SK-N-SH (cell line): ENCODE data around the gene GADL1. TPM values are rescaled to one million over a fixed set of nuclear protein-coding genes. Genes with fewer than 3 reads are reported as not detected.

ENCODE experiments used
- CTCF ChIA-PET: fragments of 300-600, 350-600 bp; formaldehyde crosslinking; extraction: SDS; loops from one replicate; lab custom pipeline; 2021; lab: Yijun Ruan, JAX
- POLR2A ChIA-PET: fragments of 350-600 bp; sonication (Branson Sonifier 250); formaldehyde crosslinking; extraction: SDS; loops from one replicate; lab custom pipeline; 2020; ENCODE audit warnings: antibody characterized with exemption, inconsistent platforms; lab: Yijun Ruan, JAX
- DNase-seq: peaks from one replicate; pipeline ENCODE4 v3.0.0; 2012
- H2AFZ ChIP-seq: fragments of 200-600 bp; sonication (generic); 2 replicates; pipeline ENCODE4 v1.8.1; 2016; ENCODE audit warnings: antibody characterized with exemption, mild to moderate bottlenecking, low read depth
- H3F3A ChIP-seq: fragments of 200-600 bp; sonication (generic); replicated peaks from 2 replicates; pipeline ENCODE3; 2016; ENCODE audit warnings: antibody characterized with exemption, mild to moderate bottlenecking; ENCODE audit not compliant: insufficient read depth
- H3K27ac ChIP-seq, 2 experiments: fragments of 200-500 bp in 1 of 2; fragments of 200-600 bp in 1 of 2; sonication (Bioruptor generic) in 1 of 2; sonication (generic), shearing (Covaris generic) in 1 of 2; 2 replicates each; pipeline versions ENCODE4 v1.5.1 to v1.6.1; 2014 to 2016; ENCODE audit warnings: low read depth in 2 of 2, inconsistent platforms in 1 of 2, low read length in 1 of 2, mild to moderate bottlenecking in 1 of 2, mixed read lengths in 1 of 2
- H3K27me3 ChIP-seq: fragments of 200-600 bp; sonication (generic), shearing (Covaris generic); 2 replicates; pipeline ENCODE4 v1.6.1; 2016; ENCODE audit warnings: mixed run types; ENCODE audit not compliant: insufficient read depth
- H3K36me3 ChIP-seq, 2 experiments: fragments of 200-500 bp in 1 of 2; fragments of 200-600 bp in 1 of 2; sonication (Bioruptor generic) in 1 of 2; sonication (generic) in 1 of 2; replicated peaks in 1 of 2; 2 replicates each; pipeline versions ENCODE3 to v1.5.1; 2014 to 2016; ENCODE audit warnings: low read length in 1 of 2, mild to moderate bottlenecking in 1 of 2; ENCODE audit not compliant: insufficient read depth in 2 of 2, control insufficient read depth in 1 of 2
- H3K4me1 ChIP-seq, 2 experiments: fragments of 200-500 bp in 1 of 2; fragments of 200-600 bp in 1 of 2; sonication (Bioruptor generic) in 1 of 2; sonication (generic), shearing (Covaris generic) in 1 of 2; 2 replicates each; pipeline versions ENCODE4 v1.5.1 to v1.6.1; 2014 to 2016; ENCODE audit warnings: low read depth in 1 of 2, low read length in 1 of 2, mixed run types in 1 of 2; ENCODE audit not compliant: insufficient read depth in 2 of 2, control insufficient read depth in 1 of 2
- H3K4me2 ChIP-seq: fragments of 200-600 bp; sonication (generic), shearing (Covaris generic); 2 replicates; pipeline ENCODE4 v1.6.1; 2017; ENCODE audit warnings: mixed run types
- H3K4me3 ChIP-seq, 2 experiments: fragments of 200-500 bp in 1 of 2; fragments of 200-600 bp in 1 of 2; sonication (Bioruptor generic) in 1 of 2; sonication (generic), shearing (Covaris generic) in 1 of 2; 2 replicates each; pipeline versions ENCODE4 v1.5.1 to v1.8.1; 2014 to 2016; ENCODE audit warnings: low read depth in 2 of 2, inconsistent platforms in 1 of 2, low read length in 1 of 2, mild to moderate bottlenecking in 1 of 2, mixed read lengths in 1 of 2, moderate library complexity in 1 of 2
- H3K79me2 ChIP-seq: fragments of 200-600 bp; sonication (generic); 2 replicates; pipeline ENCODE4 v1.8.1; 2017; ENCODE audit warnings: mild to moderate bottlenecking; ENCODE audit not compliant: insufficient read depth
- H3K9ac ChIP-seq: fragments of 200-600 bp; sonication (generic); 2 replicates; pipeline ENCODE4 v1.6.1; 2017; ENCODE audit warnings: mixed run types
- H3K9me2 ChIP-seq: fragments of 200-600 bp; sonication (generic); 2 replicates; pipeline ENCODE4 v1.6.1; 2017; ENCODE audit warnings: mixed run types
- H3K9me3 ChIP-seq: fragments of 200-600 bp; sonication (generic); 2 replicates; pipeline ENCODE4 v1.6.1; 2017; ENCODE audit warnings: mixed run types, mild to moderate bottlenecking, moderate library complexity
- H4K20me1 ChIP-seq: fragments of 200-600 bp; sonication (generic); 2 replicates; pipeline ENCODE4 v1.6.1; 2017; ENCODE audit warnings: mild to moderate bottlenecking, mixed run types; ENCODE audit not compliant: insufficient read depth
- CTCF ChIP-seq: fragments of 200-600 bp; sonication (generic); IDR thresholded peaks from 2 replicates; pipeline ENCODE4 v1.6.1; 2017; ENCODE audit warnings: antibody characterized with exemption, mild to moderate bottlenecking, moderate library complexity
- ELF1 ChIP-seq: IDR thresholded peaks from 2 replicates; pipeline ENCODE4 v1.4.0; 2012
- EP300 ChIP-seq, 2 experiments: IDR thresholded peaks; 2 replicates each; pipeline versions ENCODE4 v1.4.0 to v1.6.1; 2012; ENCODE audit warnings: borderline replicate concordance in 1 of 2, low read depth in 1 of 2, low read length in 1 of 2
- EZH2phosphoT487 ChIP-seq: fragments of 200-600 bp; sonication (generic); IDR thresholded peaks from 2 replicates; pipeline ENCODE4 v1.6.1; 2017; ENCODE audit warnings: low read depth, mixed run types, mild to moderate bottlenecking, antibody characterized with exemption, moderate library complexity, borderline replicate concordance
- FOSL2 ChIP-seq: IDR thresholded peaks from 2 replicates; pipeline ENCODE4 v1.4.0; 2012; ENCODE audit warnings: low read depth, mild to moderate bottlenecking, moderate library complexity, borderline replicate concordance
- FOXM1 ChIP-seq: IDR thresholded peaks from 2 replicates; pipeline ENCODE4 v1.4.0; 2012; ENCODE audit warnings: low read depth, mild to moderate bottlenecking
- GABPA ChIP-seq: IDR thresholded peaks from 2 replicates; pipeline ENCODE4 v1.4.0; 2012; ENCODE audit warnings: low read depth, mild to moderate bottlenecking
- GATA2 ChIP-seq: sonication (generic); formaldehyde crosslinking; IDR thresholded peaks from 2 replicates; pipeline ENCODE4 v1.5.0; 2020; ENCODE audit warnings: mild to moderate bottlenecking, missing genetic modification reagents
- IRF3 ChIP-seq: fragments of 150-350 bp; IDR thresholded peaks from 2 replicates; pipeline ENCODE4 v1.6.1; 2016; ENCODE audit warnings: mild to moderate bottlenecking, low read depth, low read length
- MEF2A ChIP-seq: IDR thresholded peaks from 2 replicates; pipeline ENCODE4 v1.4.0; 2012; ENCODE audit warnings: low read depth, borderline replicate concordance
- NFIC ChIP-seq: IDR thresholded peaks from 2 replicates; pipeline ENCODE4 v1.4.0; 2012; ENCODE audit warnings: borderline replicate concordance
- NRF1 ChIP-seq: IDR thresholded peaks from 2 replicates; pipeline ENCODE4 v1.6.1; 2012; ENCODE audit warnings: low read depth, mild to moderate bottlenecking, low read length
- POLR2AphosphoS5 ChIP-seq: IDR thresholded peaks from 2 replicates; pipeline ENCODE4 v1.6.1; 2012; ENCODE audit warnings: low read depth, low read length
- RCOR1 ChIP-seq: fragments of 150-350 bp; IDR thresholded peaks from 2 replicates; pipeline ENCODE4 v1.6.1; 2017; ENCODE audit warnings: antibody characterized with exemption, low read length
- REST ChIP-seq: IDR thresholded peaks from 2 replicates; pipeline ENCODE4 v1.6.1; 2012; ENCODE audit warnings: mild to moderate bottlenecking, low read depth, low read length, moderate library complexity
- RFX5 ChIP-seq: IDR thresholded peaks from 2 replicates; pipeline ENCODE4 v1.6.1; 2012; ENCODE audit warnings: mild to moderate bottlenecking, improper control_type of control experiment, low read length
- SIN3A ChIP-seq: IDR thresholded peaks from 2 replicates; pipeline ENCODE4 v1.6.1; 2012; ENCODE audit warnings: low read depth, mild to moderate bottlenecking, low read length, moderate library complexity, borderline replicate concordance
- TCF12 ChIP-seq: IDR thresholded peaks from 2 replicates; pipeline ENCODE4 v1.4.0; 2012
- TEAD4 ChIP-seq: IDR thresholded peaks from 2 replicates; pipeline ENCODE4 v1.4.0; 2012; ENCODE audit warnings: mild to moderate bottlenecking, borderline replicate concordance; ENCODE audit not compliant: insufficient read depth
- USF2 ChIP-seq: fragments of 150-350 bp; IDR thresholded peaks from 2 replicates; pipeline ENCODE4 v1.6.1; 2017; ENCODE audit warnings: antibody characterized with exemption, low read length, low read depth, borderline replicate concordance
- YY1 ChIP-seq: IDR thresholded peaks from 2 replicates; pipeline ENCODE4 v1.4.0; 2012; ENCODE audit warnings: low read depth, mild to moderate bottlenecking
- WGBS: methylation state at CpG from one replicate; pipeline ENCODE4 v1.1.6; 2017; ENCODE audit warnings: low lambda C conversion rate; 5-methylcytosine and 5-hydroxymethylcytosine counted together
- polyA plus RNA-seq, 3 experiments: library from polyadenylated mRNA; depleted of rRNA; stranded (reverse); fragments of >200 nt; gene quantifications; 2 replicates each; pipeline ENCODE4 v1.2.3, GENCODE V29; 2012
- TF ChIP-seq, protein P1 (sequence below): IDR thresholded peaks from 2 replicates; pipeline ENCODE4; 2012

Gene GADL1
- polyA plus RNA-seq, 1 of the 3 experiments (the other 2 are of a cell fraction), result not detected

GRCh38 chr3:30845606-30846005, 48.9 kb downstream of the GADL1 start:
- no peak for TF ChIP-seq NFIC
- TF ChIP-seq TEAD4, result no peak
- TF ChIP-seq RCOR1, result no peak
- no peak for TF ChIP-seq GATA2
- TF ChIP-seq GABPA, result no peak
- TF ChIP-seq ELF1, result no peak
- no peak for TF ChIP-seq NRF1
- no peak for TF ChIP-seq EP300 (IDR thresholded peaks at IDR 0.05; ENCODE audit: borderline replicate concordance in 1 of 2, low read depth in 1 of 2, low read length in 1 of 2)
- TF ChIP-seq, protein P1, sequence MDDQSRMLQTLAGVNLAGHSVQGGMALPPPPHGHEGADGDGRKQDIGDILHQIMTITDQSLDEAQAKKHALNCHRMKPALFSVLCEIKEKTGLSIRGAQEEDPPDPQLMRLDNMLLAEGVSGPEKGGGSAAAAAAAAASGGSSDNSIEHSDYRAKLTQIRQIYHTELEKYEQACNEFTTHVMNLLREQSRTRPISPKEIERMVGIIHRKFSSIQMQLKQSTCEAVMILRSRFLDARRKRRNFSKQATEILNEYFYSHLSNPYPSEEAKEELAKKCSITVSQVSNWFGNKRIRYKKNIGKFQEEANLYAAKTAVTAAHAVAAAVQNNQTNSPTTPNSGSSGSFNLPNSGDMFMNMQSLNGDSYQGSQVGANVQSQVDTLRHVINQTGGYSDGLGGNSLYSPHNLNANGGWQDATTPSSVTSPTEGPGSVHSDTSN, result no peak
- TF ChIP-seq SIN3A, result no peak
- no peak for TF ChIP-seq MEF2A
- no peak for TF ChIP-seq FOXM1
- TF ChIP-seq CTCF, result no peak
- TF ChIP-seq, all 33 proteins: peak for 0
- H3K9me3 ChIP-seq, result no peaks in the 10 kb centered on the region
- no peak overlapping the region for H2AFZ ChIP-seq
- H3K27ac ChIP-seq, result no peak overlapping the region
- H3K4me3 ChIP-seq, result no peak overlapping the region
- no peaks in the 10 kb centered on the region for H3K79me2 ChIP-seq
- no peaks in the 10 kb centered on the region for H4K20me1 ChIP-seq
- no peaks in the 10 kb centered on the region for H3K9me2 ChIP-seq
- H3K27me3 ChIP-seq, result no peaks in the 10 kb centered on the region
- POLR2A ChIA-PET, result no interaction called here
- CTCF ChIA-PET, result interaction anchor here (1.2 kb wide), 1 partner anchor 9 kb away, joined by 3 read pairs; no protein-coding TSS in a partner anchor
- no peaks in the 10 kb centered on the region for H3F3A ChIP-seq
- no peak overlapping the region for H3K4me2 ChIP-seq
- 77% methylated on average over 2 of the region's 2 CpGs for WGBS
- H3K36me3 ChIP-seq, result no peaks in the 10 kb centered on the region
- no peak for DNase-seq
- H3K9ac ChIP-seq, result no peak overlapping the region
- no peaks in the 10 kb centered on the region for H3K4me1 ChIP-seq

DNA sequence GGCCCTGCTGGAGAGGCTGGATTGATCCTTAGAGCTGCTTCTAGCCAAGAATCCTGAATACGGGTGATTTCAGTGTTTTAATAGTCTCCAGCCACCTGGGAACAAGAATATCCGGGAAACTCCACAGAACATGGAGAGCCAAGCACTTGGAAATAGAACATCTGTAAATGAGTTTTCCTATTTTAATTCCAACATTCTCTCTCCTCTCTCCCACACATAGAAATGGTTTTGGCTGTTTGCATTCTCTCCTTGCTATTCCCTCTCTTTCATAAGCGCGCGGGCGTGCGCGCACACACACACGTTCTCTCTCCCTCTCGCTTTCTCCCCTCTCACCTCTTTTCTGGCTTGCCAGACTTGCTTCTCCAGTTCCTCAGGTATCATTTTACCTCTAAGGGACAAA, 50.6 kb downstream of the GADL1 start:
- Histone ChIP-seq H2AFZ (no peak overlapping the region), H3K4me2 (no peak overlapping the region), H3K9me2 (no peaks in the 10 kb centered on the region), H3K9ac (no peak overlapping the region), H3K36me3 (no peaks in the 10 kb centered on the region), H3K4me1 (no peaks in the 10 kb centered on the region), H3K79me2 (no peaks in the 10 kb centered on the region), H4K20me1 (no peaks in the 10 kb centered on the region), H3F3A (no peaks in the 10 kb centered on the region), H3K9me3 (no peaks in the 10 kb centered on the region), H3K4me3 (no peak overlapping the region), H3K27me3 (no peaks in the 10 kb centered on the region), H3K27ac (no peak overlapping the region)
- DNase-seq, result no peak
- 80% methylated on average over 10 of the region's 10 CpGs for WGBS
- POLR2A ChIA-PET, result no interaction called here
- CTCF ChIA-PET, result no interaction called here
- no peak for TF ChIP-seq IRF3
- no peak for TF ChIP-seq RFX5
- TF ChIP-seq GATA2, result no peak
- no peak for TF ChIP-seq POLR2AphosphoS5
- no peak for TF ChIP-seq TCF12
- no peak for TF ChIP-seq NRF1
- TF ChIP-seq YY1, result no peak
- no peak for TF ChIP-seq EZH2phosphoT487
- TF ChIP-seq USF2, result no peak
- no peak for TF ChIP-seq FOSL2
- TF ChIP-seq REST, result no peak
